HepG2 (cell line): ENCODE data around the gene SIX4. TPM values are rescaled to one million over a fixed set of nuclear protein-coding genes. Genes with fewer than 3 reads are reported as not detected.
A peak's percentile ranks its signal among the peaks of the same experiment; 100 is the strongest.

ENCODE experiments used
- STAG1 ChIP-seq: sonication (generic); formaldehyde crosslinking; IDR thresholded peaks from 2 replicates; pipeline ENCODE4 v1.4.0; 2020; ENCODE audit warnings: missing genetic modification reagents
- TBX2 ChIP-seq: sonication (generic); formaldehyde crosslinking; IDR thresholded peaks from 2 replicates; pipeline ENCODE4 v1.5.0; 2020; ENCODE audit warnings: missing genetic modification reagents, mild to moderate bottlenecking, borderline replicate concordance
- THAP8 ChIP-seq: sonication (generic); formaldehyde crosslinking; IDR thresholded peaks from 2 replicates; pipeline ENCODE4 v1.5.1; 2020; ENCODE audit warnings: missing genetic modification reagents, mild to moderate bottlenecking, borderline replicate concordance
- YEATS4 ChIP-seq: sonication (generic); formaldehyde crosslinking; IDR thresholded peaks from 2 replicates; pipeline ENCODE4 v1.4.0; 2020; ENCODE audit warnings: missing genetic modification reagents, borderline replicate concordance
- ZNF142 ChIP-seq: sonication (generic); formaldehyde crosslinking; IDR thresholded peaks from 2 replicates; pipeline ENCODE4 v1.4.0; 2020; ENCODE audit warnings: missing genetic modification reagents
- ZNF335 ChIP-seq: sonication (generic); formaldehyde crosslinking; IDR thresholded peaks from 2 replicates; pipeline ENCODE4 v1.4.0; 2020; ENCODE audit warnings: missing genetic modification reagents
- ZNF782 ChIP-seq: sonication (generic); formaldehyde crosslinking; IDR thresholded peaks from 2 replicates; pipeline ENCODE4 v1.4.0; 2020; ENCODE audit warnings: missing genetic modification reagents, mild to moderate bottlenecking, borderline replicate concordance
- polyA plus RNA-seq, 8 experiments: library from polyadenylated mRNA; depleted of rRNA in 3 of 8; stranded (reverse) in 7 of 8; unstranded in 1 of 8; fragments of >200 nt; fragmentation: Illumina TruSeq in 4 of 8; extraction: Trizol in 4 of 8; gene quantifications; 2 replicates each; pipeline versions ENCODE4 v1.2.1 to v1.2.3, GENCODE V29; 2011 to 2016; ENCODE audit warnings: low read depth in 4 of 8, missing spikeins in 1 of 8, mixed read lengths in 1 of 8; ENCODE audit not compliant: insufficient read depth in 1 of 8
- total RNA-seq, 5 experiments: library from RNA; depleted of rRNA; stranded (reverse); fragments of >200 nt; fragmentation: Illumina TruSeq; extraction: Trizol; gene quantifications; 2 replicates each; pipeline ENCODE4 v1.2.3, GENCODE V29; 2016; ENCODE audit warnings: low read depth in 1 of 5
- TF ChIP-seq, protein P1 (sequence below), 2 experiments: sonication (generic) in 1 of 2; formaldehyde crosslinking in 1 of 2; IDR thresholded peaks; 2 replicates each; pipeline versions ENCODE4 v1.4.0 to v1.6.1; 2018 to 2020; ENCODE audit warnings: missing genetic modification reagents in 2 of 2, borderline replicate concordance in 1 of 2, low read depth in 1 of 2, mild to moderate bottlenecking in 1 of 2, missing biosample characterization in 1 of 2
- TF ChIP-seq, protein P2 (sequence below): IDR thresholded peaks from 2 replicates; pipeline ENCODE4 v1.6.1; 2012; ENCODE audit warnings: inconsistent platforms
- TF ChIP-seq, protein P3 (sequence below): sonication (generic); formaldehyde crosslinking; IDR thresholded peaks from 2 replicates; pipeline ENCODE4 v1.4.0; 2020; ENCODE audit warnings: missing genetic modification reagents

Gene SIX4
- total and polyA plus RNA-seq, 2 of the 13 experiments (the other 11 are each of a cell fraction or from before 2014, with no cell fraction given) = 5.0 to 6.0 TPM

GRCh38 chr14:60723116-60723906 is 840 bp downstream of the SIX4 start (continued):
- TF ChIP-seq ZNF142 (peak; percentile 94), ZNF335 (CRISPR knock-in tag) (0 out of 2 replicates have a peak, but pooled peaks have one; percentile 10), YEATS4 (CRISPR knock-in tag) (0 out of 2 replicates have a peak, but pooled peaks have one; percentile 29), THAP8 (CRISPR knock-in tag) (0 out of 2 replicates have a peak, but pooled peaks have one; percentile 21), STAG1 (CRISPR knock-in tag) (peak; percentile 10; the same call in 1 of the 2 replicates), ZNF782 (CRISPR knock-in tag) (0 out of 2 replicates have a peak, but pooled peaks have one; percentile 75), TBX2 (0 out of 2 replicates have a peak, but pooled peaks have one; percentile 22)
- TF ChIP-seq, protein P1, sequence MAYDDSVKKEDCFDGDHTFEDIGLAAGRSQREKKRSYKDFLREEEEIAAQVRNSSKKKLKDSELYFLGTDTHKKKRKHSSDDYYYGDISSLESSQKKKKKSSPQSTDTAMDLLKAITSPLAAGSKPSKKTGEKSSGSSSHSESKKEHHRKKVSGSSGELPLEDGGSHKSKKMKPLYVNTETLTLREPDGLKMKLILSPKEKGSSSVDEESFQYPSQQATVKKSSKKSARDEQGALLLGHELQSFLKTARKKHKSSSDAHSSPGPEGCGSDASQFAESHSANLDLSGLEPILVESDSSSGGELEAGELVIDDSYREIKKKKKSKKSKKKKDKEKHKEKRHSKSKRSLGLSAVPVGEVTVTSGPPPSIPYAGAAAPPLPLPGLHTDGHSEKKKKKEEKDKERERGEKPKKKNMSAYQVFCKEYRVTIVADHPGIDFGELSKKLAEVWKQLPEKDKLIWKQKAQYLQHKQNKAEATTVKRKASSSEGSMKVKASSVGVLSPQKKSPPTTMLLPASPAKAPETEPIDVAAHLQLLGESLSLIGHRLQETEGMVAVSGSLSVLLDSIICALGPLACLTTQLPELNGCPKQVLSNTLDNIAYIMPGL (CRISPR knock-in tag; IDR thresholded peaks at IDR 0.05; ENCODE audit: borderline replicate concordance in 1 of 2, low read depth in 1 of 2) = peak in 1 of 2 experiments; percentile 40; a peak in 2 of 4 replicates
- TF ChIP-seq, protein P2, sequence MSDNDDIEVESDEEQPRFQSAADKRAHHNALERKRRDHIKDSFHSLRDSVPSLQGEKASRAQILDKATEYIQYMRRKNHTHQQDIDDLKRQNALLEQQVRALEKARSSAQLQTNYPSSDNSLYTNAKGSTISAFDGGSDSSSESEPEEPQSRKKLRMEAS = 0 out of 2 replicates have a peak, but pooled peaks have one; percentile 15
- TF ChIP-seq, protein P3, sequence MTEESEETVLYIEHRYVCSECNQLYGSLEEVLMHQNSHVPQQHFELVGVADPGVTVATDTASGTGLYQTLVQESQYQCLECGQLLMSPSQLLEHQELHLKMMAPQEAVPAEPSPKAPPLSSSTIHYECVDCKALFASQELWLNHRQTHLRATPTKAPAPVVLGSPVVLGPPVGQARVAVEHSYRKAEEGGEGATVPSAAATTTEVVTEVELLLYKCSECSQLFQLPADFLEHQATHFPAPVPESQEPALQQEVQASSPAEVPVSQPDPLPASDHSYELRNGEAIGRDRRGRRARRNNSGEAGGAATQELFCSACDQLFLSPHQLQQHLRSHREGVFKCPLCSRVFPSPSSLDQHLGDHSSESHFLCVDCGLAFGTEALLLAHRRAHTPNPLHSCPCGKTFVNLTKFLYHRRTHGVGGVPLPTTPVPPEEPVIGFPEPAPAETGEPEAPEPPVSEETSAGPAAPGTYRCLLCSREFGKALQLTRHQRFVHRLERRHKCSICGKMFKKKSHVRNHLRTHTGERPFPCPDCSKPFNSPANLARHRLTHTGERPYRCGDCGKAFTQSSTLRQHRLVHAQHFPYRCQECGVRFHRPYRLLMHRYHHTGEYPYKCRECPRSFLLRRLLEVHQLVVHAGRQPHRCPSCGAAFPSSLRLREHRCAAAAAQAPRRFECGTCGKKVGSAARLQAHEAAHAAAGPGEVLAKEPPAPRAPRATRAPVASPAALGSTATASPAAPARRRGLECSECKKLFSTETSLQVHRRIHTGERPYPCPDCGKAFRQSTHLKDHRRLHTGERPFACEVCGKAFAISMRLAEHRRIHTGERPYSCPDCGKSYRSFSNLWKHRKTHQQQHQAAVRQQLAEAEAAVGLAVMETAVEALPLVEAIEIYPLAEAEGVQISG (CRISPR knock-in tag) = 0 out of 2 replicates have a peak, but pooled peaks have one; percentile 11
